Spleen (tissue), 7 donors: ENCODE results near the gene ACR.

Source experiments
- POLR2A ChIP-seq, 3 donors: fragments of 450-650 bp; IDR thresholded peaks; one replicate each; pipeline ENCODE4 v1.5.1; 2017; ENCODE audit warnings: antibody characterized with exemption in 3 of 3, mild to moderate bottlenecking in 1 of 3
- TF ChIP-seq, protein P1 (sequence below), 11 experiments: fragments of 200-600 bp in 7 of 11; fragments of 450-650 bp in 4 of 11; sonication (generic) in 4 of 11; IDR thresholded peaks in 8 of 11; conservative IDR thresholded peaks in 3 of 11; 1 replicate in 7 of 11; 2 replicates in 4 of 11; pipeline versions ENCODE4 v1.4.0 to v1.8.0; 2016 to 2021; ENCODE audit warnings: antibody characterized with exemption in 11 of 11, inconsistent platforms in 4 of 11, mild to moderate bottlenecking in 1 of 11
- donor health status: DM: no; HTN: no; CAD: no; lungs with moderate emphysema.
- donor health status: DM: no; HTN: no; CAD: no.
- donor health status: DM: no; HTN: no; CAD: no.

DNA sequence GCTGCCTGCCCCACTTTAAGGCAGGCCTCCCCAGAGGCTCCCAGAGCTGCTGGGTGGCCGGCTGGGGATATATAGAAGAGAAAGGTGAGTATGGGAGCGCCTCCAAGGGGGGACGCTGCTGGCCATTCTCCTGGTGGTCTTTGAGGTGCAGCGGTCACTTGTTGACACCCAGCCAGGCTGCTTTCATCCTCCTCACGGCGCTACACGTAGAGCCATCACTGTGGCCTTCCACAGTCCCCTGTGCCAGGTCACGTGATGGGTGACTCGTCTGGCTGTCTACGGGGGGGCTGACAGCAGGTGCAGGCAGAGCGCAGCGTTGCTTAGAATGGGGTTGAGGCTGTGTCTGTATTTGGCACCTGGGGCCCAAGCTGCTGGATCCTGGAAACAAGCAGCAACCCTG, 1.9 kb downstream of the ACR start:
- TF ChIP-seq POLR2A (IDR thresholded peaks at IDR 0.05), result no peak
- TF ChIP-seq, protein P1, sequence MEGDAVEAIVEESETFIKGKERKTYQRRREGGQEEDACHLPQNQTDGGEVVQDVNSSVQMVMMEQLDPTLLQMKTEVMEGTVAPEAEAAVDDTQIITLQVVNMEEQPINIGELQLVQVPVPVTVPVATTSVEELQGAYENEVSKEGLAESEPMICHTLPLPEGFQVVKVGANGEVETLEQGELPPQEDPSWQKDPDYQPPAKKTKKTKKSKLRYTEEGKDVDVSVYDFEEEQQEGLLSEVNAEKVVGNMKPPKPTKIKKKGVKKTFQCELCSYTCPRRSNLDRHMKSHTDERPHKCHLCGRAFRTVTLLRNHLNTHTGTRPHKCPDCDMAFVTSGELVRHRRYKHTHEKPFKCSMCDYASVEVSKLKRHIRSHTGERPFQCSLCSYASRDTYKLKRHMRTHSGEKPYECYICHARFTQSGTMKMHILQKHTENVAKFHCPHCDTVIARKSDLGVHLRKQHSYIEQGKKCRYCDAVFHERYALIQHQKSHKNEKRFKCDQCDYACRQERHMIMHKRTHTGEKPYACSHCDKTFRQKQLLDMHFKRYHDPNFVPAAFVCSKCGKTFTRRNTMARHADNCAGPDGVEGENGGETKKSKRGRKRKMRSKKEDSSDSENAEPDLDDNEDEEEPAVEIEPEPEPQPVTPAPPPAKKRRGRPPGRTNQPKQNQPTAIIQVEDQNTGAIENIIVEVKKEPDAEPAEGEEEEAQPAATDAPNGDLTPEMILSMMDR (IDR thresholded peaks at IDR 0.05 in 8 of 11, conservative IDR thresholded peaks at IDR 0.05 in 3 of 11), result no peak
